GM18511 (cell line): Measurements from ENCODE around the gene MAD2L1BP.

Experiments
- ATAC-seq: cut with Tn5 transposase; IDR thresholded peaks from one replicate; pipeline ENCODE4 v1.9.1; 2021; ENCODE audit warnings: mild to moderate bottlenecking, moderate library complexity; ENCODE audit not compliant: unreplicated experiment

The MAD2L1BP gene

GRCh38 chr6:43680308-43681200 is 44.9 kb downstream of the MAD2L1BP start:
- no peak for ATAC-seq

- ATAC-seq: no peak
These were observed 45.7 kb downstream of the MAD2L1BP start for GRCh38 chr6:43681303-43681702.

GRCh38 chr6:43682724-43683429 is 47.2 kb downstream of the MAD2L1BP start:
- no peak for ATAC-seq

DNA sequence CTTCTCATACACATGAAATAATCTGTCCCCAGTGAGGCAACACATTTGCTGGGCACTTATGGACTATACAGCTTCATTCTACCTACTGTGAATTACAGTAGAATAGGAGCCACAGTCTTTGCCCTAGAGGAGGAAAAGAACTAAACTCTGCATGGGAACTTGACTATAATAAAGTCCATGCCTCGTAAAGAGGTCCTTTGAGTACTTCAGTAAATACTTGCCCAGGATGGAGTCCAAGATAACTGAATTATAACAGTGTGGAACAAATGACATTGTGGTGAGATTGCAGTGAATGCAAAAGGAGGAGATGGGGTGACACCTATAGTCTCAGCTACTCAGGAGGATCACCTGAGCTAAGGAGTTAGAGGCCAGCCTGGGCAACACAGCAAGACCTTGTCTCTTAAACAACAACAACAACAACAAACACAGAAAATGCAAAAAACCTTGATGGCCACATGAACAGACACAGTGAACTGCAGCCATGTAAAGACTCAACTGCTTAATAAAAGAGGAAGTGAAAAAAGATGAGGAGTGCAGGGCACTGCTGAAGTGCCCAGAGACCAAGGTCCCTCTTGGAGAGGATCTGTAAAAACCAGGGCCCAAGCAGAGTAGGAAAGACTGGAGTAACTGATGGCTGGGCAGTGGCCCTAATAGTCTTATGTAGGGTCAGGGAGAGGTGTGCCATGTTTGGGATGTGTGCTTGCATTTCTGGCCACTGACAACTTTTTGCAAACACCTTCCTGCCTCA is 48.2 kb downstream of the MAD2L1BP start:
- ATAC-seq: no peak

DNA sequence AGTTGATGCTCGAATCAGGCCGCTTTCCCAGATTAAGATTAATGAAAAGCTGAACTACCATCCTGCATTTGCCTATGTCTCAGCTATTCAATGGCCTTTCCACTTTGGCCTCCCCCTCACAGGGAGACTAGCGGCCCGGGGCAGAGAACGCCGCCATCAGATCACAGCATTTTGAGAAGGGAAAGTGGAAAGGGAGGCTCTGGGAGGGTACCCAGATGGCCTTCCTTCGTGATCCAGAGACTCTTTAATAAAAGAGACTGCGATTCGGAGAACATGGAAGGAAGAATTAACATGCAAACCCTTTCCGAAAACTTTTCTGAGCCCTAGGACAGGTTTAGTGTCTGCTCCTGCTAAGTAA is 51.4 kb downstream of the MAD2L1BP start:
- no peak for ATAC-seq

DNA sequence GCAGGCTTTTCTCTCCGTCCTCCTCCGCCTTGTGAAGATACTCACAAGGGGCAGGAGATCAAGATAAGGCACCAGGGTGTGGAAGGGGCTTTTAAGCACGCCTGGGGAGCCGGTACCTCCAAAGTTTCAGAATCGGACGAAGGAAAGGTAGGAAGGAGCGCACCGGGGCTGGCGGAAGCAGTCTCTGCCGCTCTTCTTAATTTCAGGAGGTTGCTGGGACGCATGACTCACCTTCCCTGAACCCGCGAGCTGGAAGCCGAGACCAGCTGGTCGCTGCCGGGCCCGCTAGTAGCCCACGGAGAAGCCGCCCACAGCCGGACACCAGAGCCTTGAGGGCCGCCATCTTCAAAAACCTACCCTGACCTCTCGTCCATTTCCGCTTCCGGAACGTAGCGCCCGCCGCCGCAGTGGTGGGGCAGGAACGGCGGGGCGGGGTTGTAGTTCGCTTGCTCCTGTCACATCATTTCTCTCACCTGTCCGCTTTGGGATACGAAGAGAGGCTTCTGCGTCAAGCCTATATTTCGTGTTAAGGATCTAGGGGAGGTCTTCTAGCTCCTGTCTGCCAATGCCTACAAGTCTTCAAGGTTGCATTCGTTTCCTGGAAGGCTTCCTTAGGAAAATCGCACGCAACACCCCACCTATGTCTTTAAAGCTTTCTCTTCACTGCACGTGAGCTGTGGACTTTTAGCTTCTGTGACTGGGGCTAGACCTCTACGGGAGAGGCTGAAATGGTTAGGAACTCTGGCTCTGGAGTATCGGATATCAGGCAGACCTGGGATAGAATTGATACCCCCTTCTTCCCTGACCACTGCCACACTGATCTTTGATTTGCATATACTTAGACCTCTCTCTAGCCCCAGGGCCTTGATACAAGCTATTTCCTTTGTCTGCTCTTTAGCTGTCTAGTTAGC is 52.1 kb downstream of the MAD2L1BP start, which contains the start of gene MRPS18A:
Gene MRPS18A (minus strand): TSS at position 355 of the 911 bp plus-strand sequence. CDS start 12 bp downstream, at position 343.
- ATAC-seq: peak; percentile 96

GRCh38 chr6:43689421-43689820 is 53.8 kb downstream of the MAD2L1BP start:
- no peak for ATAC-seq
